ENCODE data around the gene DIRAS1.

GRCh38 chr19:2690856-2691255, 30.3 kb downstream of the DIRAS1 start:
- TF ChIP-seq CTCF (conservative IDR thresholded peaks at IDR 0.05; ENCODE audit: low read depth in 2 of 2) (no peak), EZH2 (IDR thresholded peaks at IDR 0.05; ENCODE audit: low read depth, unreplicated experiment) (no peak), EZH2phosphoT487 (IDR thresholded peaks at IDR 0.05; ENCODE audit: unreplicated experiment) (no peak), CREB1 (CRISPR knock-in tag; IDR thresholded peaks at IDR 0.05; ENCODE audit: low read depth) (no peak), REST (IDR thresholded peaks at IDR 0.05; ENCODE audit: unreplicated experiment) (no peak), POLR2AphosphoS5 (IDR thresholded peaks at IDR 0.05; ENCODE audit: low read depth) (no peak), ZNF331 (CRISPR knock-in tag; IDR thresholded peaks at IDR 0.05; ENCODE audit: low read depth) (no peak), JUNB (IDR thresholded peaks at IDR 0.05; ENCODE audit: unreplicated experiment) (no peak), NANOG (IDR thresholded peaks at IDR 0.05; ENCODE audit: borderline replicate concordance) (no peak), STAT1 (IDR thresholded peaks at IDR 0.05; ENCODE audit: unreplicated experiment) (no peak)

All from GM23338 (cell line).